ENCODE data around the gene BHLHE23. TPM values are rescaled to one million over a fixed set of nuclear protein-coding genes. Genes with fewer than 3 reads are reported as not detected.

Gene BHLHE23
- total RNA-seq, 1 experiment from 2014 or later: not detected

DNA sequence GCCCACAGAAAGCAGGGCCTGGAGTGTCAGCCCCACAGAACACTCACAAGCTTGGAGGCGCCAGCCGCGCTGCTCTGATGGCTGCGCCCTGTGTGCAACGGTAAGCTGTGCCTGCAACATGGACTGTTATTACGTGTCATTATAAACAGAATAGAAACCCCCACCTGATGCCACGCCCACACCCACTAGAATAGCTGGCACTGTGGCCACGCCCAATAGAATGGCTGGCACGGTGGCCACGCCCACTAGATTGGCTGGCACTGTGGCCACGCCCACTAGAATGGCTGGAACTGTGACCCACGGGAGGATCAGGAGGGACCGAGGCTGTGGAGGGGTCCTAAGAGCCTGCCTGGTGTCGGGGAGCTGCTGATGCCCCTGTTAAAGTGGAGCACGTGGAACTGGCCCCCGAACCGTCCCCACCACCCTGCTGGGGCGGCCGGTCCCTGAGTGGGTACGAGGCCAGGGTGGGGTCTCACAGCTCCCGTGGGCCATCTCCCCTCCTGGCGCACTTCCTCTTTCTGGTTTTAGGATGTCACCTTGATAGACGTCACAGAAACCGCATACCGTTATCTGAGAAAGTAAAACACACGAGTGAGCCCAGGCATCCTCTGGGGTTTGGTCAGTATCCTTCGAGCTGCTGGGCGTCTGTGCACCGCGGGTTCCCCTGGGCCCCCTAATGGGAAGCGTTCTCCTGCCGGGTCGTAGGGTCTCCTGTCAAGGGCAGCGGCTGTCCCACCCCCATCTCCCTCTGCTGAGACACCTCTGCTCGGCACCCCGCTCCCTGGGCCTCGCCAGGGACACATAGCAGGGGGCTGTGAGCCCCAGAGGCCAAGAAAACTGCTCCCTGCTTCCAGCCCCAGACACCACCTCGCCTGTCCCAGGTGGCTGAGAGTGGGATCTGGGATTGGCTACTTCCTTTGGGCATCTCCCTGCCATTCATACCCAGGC, 28.9 kb downstream of the BHLHE23 start:
- Histone ChIP-seq H3K4me1 (ENCODE audit: control insufficient read depth in 1 of 2, insufficient read depth in 2 of 2, low read length in 2 of 2) (peaks cover 4 to 9% of the 10 kb centered on the region in 2 experiments; a peak in 3 of 4 replicates), H2AFZ (ENCODE audit: low read depth, low read length, poor library complexity, severe bottlenecking) (no peak overlapping the region), H3K27ac (ENCODE audit: low read depth, low read length) (no peak overlapping the region), H3K9me2 (ENCODE audit: insufficient read depth) (no peaks in the 10 kb centered on the region), H3K9ac (ENCODE audit: low read length) (no peak overlapping the region), H4K20me1 (ENCODE audit: insufficient read depth) (no peaks in the 10 kb centered on the region), H3K79me2 (ENCODE audit: insufficient read depth, low read length) (no peaks in the 10 kb centered on the region), H3K27me3 (ENCODE audit: insufficient read depth, low read length) (no peaks in the 10 kb centered on the region), H3K4me3 (replicated peaks in 1 of 2; ENCODE audit: low read depth in 1 of 2, low read length in 2 of 2) (no peak overlapping the region), H3K36me3 (ENCODE audit: control insufficient read depth in 1 of 2, insufficient read depth in 2 of 2, low read length in 2 of 2) (no peaks in the 10 kb centered on the region), H3K4me2 (ENCODE audit: low read length) (peak overlapping the region; percentile 48), H3K9me3 (ENCODE audit: control insufficient read depth in 1 of 2, insufficient read depth in 1 of 2, low read depth in 1 of 2, low read length in 2 of 2) (no peaks in the 10 kb centered on the region)
- ATAC-seq (peak; percentile 86), DNase-seq (ENCODE audit: low read depth, low spot score) (peak; percentile 51)
- ChIA-PET POLR2A (interaction anchor here (0.8 kb wide), 1 partner anchor 103 kb away, joined by 4 read pairs; no protein-coding TSS in a partner anchor), RAD21 (ENCODE audit: low non-redundant PET in 1 of 2, low total read pairs in 2 of 2, uncharacterized antibody in 2 of 2, unreplicated experiment in 2 of 2) (interaction anchor here in 1 of 2 experiments (0.7 kb wide), 1 partner anchor 32 kb away, joined by 5 read pairs; no protein-coding TSS in a partner anchor), CTCF (no interaction called here)
- BruUV-seq (replicated peaks): no TSS peak
- intact Hi-C loops (cut with micrococcal nuclease): no loop called here
- TF ChIP-seq CBX3 (IDR thresholded peaks at IDR 0.05; ENCODE audit: low read depth) (no peak), SP1 (IDR thresholded peaks at IDR 0.05; ENCODE audit: low read depth) (no peak), ELF1 (IDR thresholded peaks at IDR 0.05; ENCODE audit: borderline replicate concordance, low read depth) (no peak), RAD21 (IDR thresholded peaks at IDR 0.05; ENCODE audit: low read depth) (no peak)

DNA sequence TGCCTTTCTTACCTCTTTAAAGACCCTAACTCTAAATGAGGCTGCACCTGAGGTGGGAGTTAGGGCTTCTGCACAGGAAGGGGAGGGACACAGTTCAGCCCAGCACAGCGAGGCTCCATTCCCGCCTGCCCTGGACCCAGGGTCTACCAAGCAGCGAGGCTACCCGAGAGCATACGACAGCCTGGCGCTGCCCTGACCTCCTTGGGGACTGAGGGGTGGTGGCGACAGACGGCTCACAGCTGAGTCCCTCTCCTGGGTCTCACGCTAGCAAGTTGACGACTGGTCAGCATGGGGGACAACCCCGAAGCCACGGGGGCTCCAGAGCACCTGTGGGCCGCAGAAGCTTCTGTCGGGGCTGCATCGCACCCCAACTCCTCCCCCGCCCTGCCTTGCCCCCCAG, 29.9 kb downstream of the BHLHE23 start:
- intact Hi-C loops (cut with micrococcal nuclease): no loop called here
- H4K20me1 ChIP-seq (ENCODE audit: insufficient read depth): no peaks in the 10 kb centered on the region
- BruUV-seq (replicated peaks): no TSS peak
- ChIA-PET CTCF (no interaction called here), POLR2A (no interaction called here), RAD21 (ENCODE audit: low non-redundant PET in 1 of 2, low total read pairs in 2 of 2, uncharacterized antibody in 2 of 2, unreplicated experiment in 2 of 2) (interaction anchor here in 1 of 2 experiments (0.7 kb wide), 1 partner anchor 33 kb away, joined by 5 read pairs; no protein-coding TSS in a partner anchor)
- DNase-seq (ENCODE audit: low read depth, low spot score) (no peak), ATAC-seq (no peak)
- no peak for TF ChIP-seq SP1 (IDR thresholded peaks at IDR 0.05; ENCODE audit: low read depth)
- no peak for TF ChIP-seq JUND (IDR thresholded peaks at IDR 0.05)
- no peak for TF ChIP-seq ZNF274 (IDR thresholded peaks at IDR 0.05; ENCODE audit: low read depth, low read length)
- TF ChIP-seq TCF7L2 (IDR thresholded peaks at IDR 0.05; ENCODE audit: borderline replicate concordance, extremely low read depth, insufficient read depth, insufficient read length): no peak
- TF ChIP-seq EZH2 (IDR thresholded peaks at IDR 0.05): no peak
- TF ChIP-seq FOSL1 (IDR thresholded peaks at IDR 0.05; ENCODE audit: low read depth): no peak
- no peak for TF ChIP-seq ZFX (IDR thresholded peaks at IDR 0.05)
- TF ChIP-seq SRF (IDR thresholded peaks at IDR 0.05; ENCODE audit: low read depth): no peak
- no peak for TF ChIP-seq POLR2A (IDR thresholded peaks at IDR 0.05; ENCODE audit: borderline replicate concordance, extremely low read depth, insufficient read depth, insufficient read length)
- no peak for TF ChIP-seq EGR1 (IDR thresholded peaks at IDR 0.05; ENCODE audit: low read depth)
- TF ChIP-seq, protein P1, sequence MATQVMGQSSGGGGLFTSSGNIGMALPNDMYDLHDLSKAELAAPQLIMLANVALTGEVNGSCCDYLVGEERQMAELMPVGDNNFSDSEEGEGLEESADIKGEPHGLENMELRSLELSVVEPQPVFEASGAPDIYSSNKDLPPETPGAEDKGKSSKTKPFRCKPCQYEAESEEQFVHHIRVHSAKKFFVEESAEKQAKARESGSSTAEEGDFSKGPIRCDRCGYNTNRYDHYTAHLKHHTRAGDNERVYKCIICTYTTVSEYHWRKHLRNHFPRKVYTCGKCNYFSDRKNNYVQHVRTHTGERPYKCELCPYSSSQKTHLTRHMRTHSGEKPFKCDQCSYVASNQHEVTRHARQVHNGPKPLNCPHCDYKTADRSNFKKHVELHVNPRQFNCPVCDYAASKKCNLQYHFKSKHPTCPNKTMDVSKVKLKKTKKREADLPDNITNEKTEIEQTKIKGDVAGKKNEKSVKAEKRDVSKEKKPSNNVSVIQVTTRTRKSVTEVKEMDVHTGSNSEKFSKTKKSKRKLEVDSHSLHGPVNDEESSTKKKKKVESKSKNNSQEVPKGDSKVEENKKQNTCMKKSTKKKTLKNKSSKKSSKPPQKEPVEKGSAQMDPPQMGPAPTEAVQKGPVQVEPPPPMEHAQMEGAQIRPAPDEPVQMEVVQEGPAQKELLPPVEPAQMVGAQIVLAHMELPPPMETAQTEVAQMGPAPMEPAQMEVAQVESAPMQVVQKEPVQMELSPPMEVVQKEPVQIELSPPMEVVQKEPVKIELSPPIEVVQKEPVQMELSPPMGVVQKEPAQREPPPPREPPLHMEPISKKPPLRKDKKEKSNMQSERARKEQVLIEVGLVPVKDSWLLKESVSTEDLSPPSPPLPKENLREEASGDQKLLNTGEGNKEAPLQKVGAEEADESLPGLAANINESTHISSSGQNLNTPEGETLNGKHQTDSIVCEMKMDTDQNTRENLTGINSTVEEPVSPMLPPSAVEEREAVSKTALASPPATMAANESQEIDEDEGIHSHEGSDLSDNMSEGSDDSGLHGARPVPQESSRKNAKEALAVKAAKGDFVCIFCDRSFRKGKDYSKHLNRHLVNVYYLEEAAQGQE (IDR thresholded peaks at IDR 0.05; ENCODE audit: low read depth): no peak
- TF ChIP-seq CBX3 (IDR thresholded peaks at IDR 0.05; ENCODE audit: low read depth): no peak
- no peak overlapping the region for H3K9ac ChIP-seq (ENCODE audit: low read length)
- no peak overlapping the region for H3K4me2 ChIP-seq (ENCODE audit: low read length)
- no peaks in the 10 kb centered on the region for H3K9me2 ChIP-seq (ENCODE audit: insufficient read depth)
- no peaks in the 10 kb centered on the region for H3K9me3 ChIP-seq (ENCODE audit: control insufficient read depth in 1 of 2, insufficient read depth in 1 of 2, low read depth in 1 of 2, low read length in 2 of 2)
- no peaks in the 10 kb centered on the region for H3K36me3 ChIP-seq (ENCODE audit: control insufficient read depth in 1 of 2, insufficient read depth in 2 of 2, low read length in 2 of 2)
- H3K27me3 ChIP-seq (ENCODE audit: insufficient read depth, low read length): no peaks in the 10 kb centered on the region
- H3K27ac ChIP-seq (ENCODE audit: low read depth, low read length): no peak overlapping the region
- H3K4me1 ChIP-seq (ENCODE audit: control insufficient read depth in 1 of 2, insufficient read depth in 2 of 2, low read length in 2 of 2): peaks cover 9 to 18% of the 10 kb centered on the region in 2 experiments; a peak in 3 of 4 replicates
- H3K79me2 ChIP-seq (ENCODE audit: insufficient read depth, low read length): no peaks in the 10 kb centered on the region
- H2AFZ ChIP-seq (ENCODE audit: low read depth, low read length, poor library complexity, severe bottlenecking): no peak overlapping the region
- no peak overlapping the region for H3K4me3 ChIP-seq (replicated peaks in 1 of 2; ENCODE audit: low read depth in 1 of 2, low read length in 2 of 2)

Measured in HCT116 (cell line).